ENCODE measurements around the gene GALR3.

The GALR3 gene

GRCh38 chr22:37801946-37802309 lies 21.3 kb upstream of the GALR3 start:
- DNase-seq, result no peak

GRCh38 chr22:37802310-37803194 lies 20.6 kb upstream of the GALR3 start:
- no CpG with 5 or more reads among the region's 63 CpGs for WGBS (ENCODE audit: extremely low coverage, insufficient coverage, low lambda C conversion rate)
- peak overlapping the region; percentile 53 for H3K4me3 ChIP-seq (ENCODE audit: low read length)
- H3K4me2 ChIP-seq (ENCODE audit: low read length), result peak overlapping the region; percentile 95
- no peak overlapping the region for H3K27ac ChIP-seq (ENCODE audit: low read depth, low read length)
- DNase-seq, result peak; percentile 75
- H2AK5ac ChIP-seq (ENCODE audit: low read length), result no peak overlapping the region
- H3K79me2 ChIP-seq (ENCODE audit: control insufficient read depth, insufficient read depth, low read length), result no peaks in the 10 kb centered on the region
- no peak overlapping the region for H4K5ac ChIP-seq (ENCODE audit: low read length)
- H3K4ac ChIP-seq (ENCODE audit: low read depth, low read length), result no peak overlapping the region
- H3K27me3 ChIP-seq (ENCODE audit: insufficient read depth, low read length, poor library complexity), result peaks cover 23% of the 10 kb centered on the region
- H3K79me1 ChIP-seq (ENCODE audit: low read length), result no peaks in the 10 kb centered on the region
- H3K56ac ChIP-seq (ENCODE audit: low read length), result peak overlapping the region; percentile 85
- no peak overlapping the region for H4K8ac ChIP-seq (ENCODE audit: low read depth, low read length)
- H3K36me3 ChIP-seq (ENCODE audit: control insufficient read depth, insufficient read depth, low read length), result no peaks in the 10 kb centered on the region
- no peak overlapping the region for H3K23ac ChIP-seq (ENCODE audit: low read length)
- peak overlapping the region; percentile 76 for H3K9ac ChIP-seq (ENCODE audit: low read length)
- H2BK15ac ChIP-seq (replicated peaks; ENCODE audit: low read depth), result no peak overlapping the region
- H3K4me1 ChIP-seq (ENCODE audit: control insufficient read depth, low read depth, low read length), result peaks cover 9% of the 10 kb centered on the region
- no peak overlapping the region for H3K18ac ChIP-seq (ENCODE audit: low read length)
- no peak overlapping the region for H2BK5ac ChIP-seq (ENCODE audit: low read length)
- H2BK120ac ChIP-seq (ENCODE audit: low read depth, low read length), result no peak overlapping the region

More at GRCh38 chr22:37801946-37802309, 21.3 kb upstream of the GALR3 start:
- H3K56ac ChIP-seq (ENCODE audit: low read length), result no peak overlapping the region
- no peak overlapping the region for H2AK5ac ChIP-seq (ENCODE audit: low read length)
- H2BK15ac ChIP-seq (replicated peaks; ENCODE audit: low read depth), result no peak overlapping the region
- H2BK5ac ChIP-seq (ENCODE audit: low read length), result no peak overlapping the region
- H3K79me1 ChIP-seq (ENCODE audit: low read length), result no peaks in the 10 kb centered on the region
- no peak overlapping the region for H3K4ac ChIP-seq (ENCODE audit: low read depth, low read length)
- no peak overlapping the region for H3K27ac ChIP-seq (ENCODE audit: low read depth, low read length)
- no peak overlapping the region for H4K8ac ChIP-seq (ENCODE audit: low read depth, low read length)
- H3K4me1 ChIP-seq (ENCODE audit: control insufficient read depth, low read depth, low read length), result peaks cover 9% of the 10 kb centered on the region
- H3K23ac ChIP-seq (ENCODE audit: low read length), result no peak overlapping the region
- no peak overlapping the region for H3K18ac ChIP-seq (ENCODE audit: low read length)
- no peaks in the 10 kb centered on the region for H3K36me3 ChIP-seq (ENCODE audit: control insufficient read depth, insufficient read depth, low read length)
- no peak overlapping the region for H3K4me3 ChIP-seq (ENCODE audit: low read length)
- peaks cover 23% of the 10 kb centered on the region for H3K27me3 ChIP-seq (ENCODE audit: insufficient read depth, low read length, poor library complexity)
- no CpG with 5 or more reads among the region's 13 CpGs for WGBS (ENCODE audit: extremely low coverage, insufficient coverage, low lambda C conversion rate)
- peak overlapping the region; percentile 15 for H3K4me2 ChIP-seq (ENCODE audit: low read length)
- H3K79me2 ChIP-seq (ENCODE audit: control insufficient read depth, insufficient read depth, low read length), result no peaks in the 10 kb centered on the region
- H3K9ac ChIP-seq (ENCODE audit: low read length), result no peak overlapping the region
- H4K5ac ChIP-seq (ENCODE audit: low read length), result no peak overlapping the region
- H2BK120ac ChIP-seq (ENCODE audit: low read depth, low read length), result no peak overlapping the region

- peak; percentile 65 for DNase-seq
- no CpG with 5 or more reads among the region's 16 CpGs for WGBS (ENCODE audit: extremely low coverage, insufficient coverage, low lambda C conversion rate)
Observed at GRCh38 chr22:37803195-37803638, 20.0 kb upstream of the GALR3 start.

GRCh38 chr22:37803639-37804351 lies 19.4 kb upstream of the GALR3 start:
- H2BK120ac ChIP-seq (ENCODE audit: low read depth, low read length), result peak overlapping the region; percentile 54
- peaks cover 26% of the 10 kb centered on the region for H3K27me3 ChIP-seq (ENCODE audit: insufficient read depth, low read length, poor library complexity)
- H2BK15ac ChIP-seq (replicated peaks; ENCODE audit: low read depth), result peak overlapping the region; percentile 10
- no peaks in the 10 kb centered on the region for H3K36me3 ChIP-seq (ENCODE audit: control insufficient read depth, insufficient read depth, low read length)
- peak overlapping the region; percentile 95 for H3K4me2 ChIP-seq (ENCODE audit: low read length)
- peak overlapping the region; percentile 47 for H4K5ac ChIP-seq (ENCODE audit: low read length)
- no peak overlapping the region for H2BK5ac ChIP-seq (ENCODE audit: low read length)
- H3K79me2 ChIP-seq (ENCODE audit: control insufficient read depth, insufficient read depth, low read length), result no peaks in the 10 kb centered on the region
- DNase-seq, result no peak
- peak overlapping the region; percentile 48 for H3K9ac ChIP-seq (ENCODE audit: low read length)
- no peak overlapping the region for H3K23ac ChIP-seq (ENCODE audit: low read length)
- H4K8ac ChIP-seq (ENCODE audit: low read depth, low read length), result no peak overlapping the region
- H2AK5ac ChIP-seq (ENCODE audit: low read length), result no peak overlapping the region
- peaks cover 9% of the 10 kb centered on the region for H3K4me1 ChIP-seq (ENCODE audit: control insufficient read depth, low read depth, low read length)
- no peak overlapping the region for H3K4me3 ChIP-seq (ENCODE audit: low read length)
- H3K18ac ChIP-seq (ENCODE audit: low read length), result peak overlapping the region; percentile 98
- H3K27ac ChIP-seq (ENCODE audit: low read depth, low read length), result no peak overlapping the region
- no peaks in the 10 kb centered on the region for H3K79me1 ChIP-seq (ENCODE audit: low read length)
- peak overlapping the region; percentile 95 for H3K4ac ChIP-seq (ENCODE audit: low read depth, low read length)
- WGBS (ENCODE audit: extremely low coverage, insufficient coverage, low lambda C conversion rate), result no CpG with 5 or more reads among the region's 34 CpGs
- peak overlapping the region; percentile 75 for H3K56ac ChIP-seq (ENCODE audit: low read length)

More at GRCh38 chr22:37803195-37803638, 20.0 kb upstream of the GALR3 start:
- Histone ChIP-seq H3K9ac (ENCODE audit: low read length) (peak overlapping the region; percentile 76), H3K4ac (ENCODE audit: low read depth, low read length) (no peak overlapping the region), H3K36me3 (ENCODE audit: control insufficient read depth, insufficient read depth, low read length) (no peaks in the 10 kb centered on the region), H2BK15ac (replicated peaks; ENCODE audit: low read depth) (no peak overlapping the region), H3K23ac (ENCODE audit: low read length) (no peak overlapping the region), H4K5ac (ENCODE audit: low read length) (no peak overlapping the region), H3K27ac (ENCODE audit: low read depth, low read length) (no peak overlapping the region), H3K27me3 (ENCODE audit: insufficient read depth, low read length, poor library complexity) (peaks cover 24% of the 10 kb centered on the region), H3K4me3 (ENCODE audit: low read length) (no peak overlapping the region), H3K18ac (ENCODE audit: low read length) (peak overlapping the region; percentile 46), H2BK5ac (ENCODE audit: low read length) (no peak overlapping the region), H3K79me2 (ENCODE audit: control insufficient read depth, insufficient read depth, low read length) (no peaks in the 10 kb centered on the region), H2AK5ac (ENCODE audit: low read length) (no peak overlapping the region), H2BK120ac (ENCODE audit: low read depth, low read length) (no peak overlapping the region), H4K8ac (ENCODE audit: low read depth, low read length) (no peak overlapping the region), H3K79me1 (ENCODE audit: low read length) (no peaks in the 10 kb centered on the region), H3K56ac (ENCODE audit: low read length) (peak overlapping the region; percentile 17), H3K4me1 (ENCODE audit: control insufficient read depth, low read depth, low read length) (peaks cover 9% of the 10 kb centered on the region), H3K4me2 (ENCODE audit: low read length) (peak overlapping the region; percentile 95)

GRCh38 chr22:37804352-37804880 lies 18.8 kb upstream of the GALR3 start:
- Histone ChIP-seq H3K4me2 (ENCODE audit: low read length) (peak overlapping the region; percentile 56), H3K4me1 (ENCODE audit: control insufficient read depth, low read depth, low read length) (peaks cover 9% of the 10 kb centered on the region), H2BK120ac (ENCODE audit: low read depth, low read length) (peak overlapping the region; percentile 54), H4K8ac (ENCODE audit: low read depth, low read length) (no peak overlapping the region), H3K23ac (ENCODE audit: low read length) (no peak overlapping the region), H3K79me2 (ENCODE audit: control insufficient read depth, insufficient read depth, low read length) (no peaks in the 10 kb centered on the region), H2BK5ac (ENCODE audit: low read length) (no peak overlapping the region), H3K27me3 (ENCODE audit: insufficient read depth, low read length, poor library complexity) (peaks cover 30% of the 10 kb centered on the region), H3K27ac (ENCODE audit: low read depth, low read length) (no peak overlapping the region), H3K36me3 (ENCODE audit: control insufficient read depth, insufficient read depth, low read length) (no peaks in the 10 kb centered on the region), H4K5ac (ENCODE audit: low read length) (peak overlapping the region; percentile 47), H2BK15ac (replicated peaks; ENCODE audit: low read depth) (peak overlapping the region; percentile 10), H3K4me3 (ENCODE audit: low read length) (no peak overlapping the region), H3K56ac (ENCODE audit: low read length) (peak overlapping the region; percentile 94), H3K9ac (ENCODE audit: low read length) (peak overlapping the region; percentile 75), H3K18ac (ENCODE audit: low read length) (peak overlapping the region; percentile 98), H3K4ac (ENCODE audit: low read depth, low read length) (peak overlapping the region; percentile 95), H3K79me1 (ENCODE audit: low read length) (no peaks in the 10 kb centered on the region), H2AK5ac (ENCODE audit: low read length) (no peak overlapping the region)
- DNase-seq, result no peak
- no CpG with 5 or more reads among the region's 29 CpGs for WGBS (ENCODE audit: extremely low coverage, insufficient coverage, low lambda C conversion rate)
